ENCODE data around the gene CRY2.
A peak's percentile ranks its signal among the peaks of the same experiment; 100 is the strongest.
"Not testable (repeated sequence)": the region's sequence is repeated elsewhere in the genome, so short reads cannot be mapped to it uniquely, and the experiment has no call there.

CRY2 gene

GRCh38 chr11:45896422-45896984 lies 49.2 kb downstream of the CRY2 start:
- FAIRE-seq (no peak), DNase-seq (ENCODE audit: insufficient read length, low spot score) (peak; percentile 42)

GRCh38 chr11:45897556-45897955 lies 50.3 kb downstream of the CRY2 start:
- FAIRE-seq = no peak
- DNase-seq (ENCODE audit: insufficient read length, low spot score) = no peak

GRCh38 chr11:45899086-45899447 lies 51.8 kb downstream of the CRY2 start:
- DNase-seq (ENCODE audit: insufficient read length, low spot score) (no peak), FAIRE-seq (no peak)

GRCh38 chr11:45899448-45900174 lies 52.3 kb downstream of the CRY2 start:
- peak; percentile 73 for FAIRE-seq
- peak; percentile 93 for DNase-seq (ENCODE audit: insufficient read length, low spot score)

GRCh38 chr11:45900175-45900800 lies 53.0 kb downstream of the CRY2 start:
- DNase-seq (ENCODE audit: insufficient read length, low spot score); FAIRE-seq: not testable (repeated sequence)

GRCh38 chr11:45900916-45901617 lies 53.8 kb downstream of the CRY2 start:
- DNase-seq (ENCODE audit: insufficient read length, low spot score) (no peak), FAIRE-seq (no peak)

GRCh38 chr11:45901626-45902025 lies 54.4 kb downstream of the CRY2 start:
- DNase-seq (ENCODE audit: insufficient read length, low spot score) (no peak), FAIRE-seq (no peak)

GRCh38 chr11:45902452-45903380 lies 55.4 kb downstream of the CRY2 start:
- no peak for FAIRE-seq

GRCh38 chr11:45904309-45904915 lies 57.1 kb downstream of the CRY2 start:
- no peak for FAIRE-seq
- DNase-seq (ENCODE audit: insufficient read length, low spot score) = no peak

More at GRCh38 chr11:45902452-45903380, 55.4 kb downstream of the CRY2 start:
- no peak for DNase-seq (ENCODE audit: insufficient read length, low spot score)

- FAIRE-seq (no peak), DNase-seq (ENCODE audit: insufficient read length, low spot score) (no peak)
These were observed 57.8 kb downstream of the CRY2 start for GRCh38 chr11:45905095-45905494.

- not testable (repeated sequence) for FAIRE-seq; DNase-seq (ENCODE audit: insufficient read length, low spot score)
These were observed 58.3 kb downstream of the CRY2 start for GRCh38 chr11:45905576-45905975.

GRCh38 chr11:45906096-45906682 lies 58.9 kb downstream of the CRY2 start:
- FAIRE-seq = no peak
- no peak for DNase-seq (ENCODE audit: insufficient read length, low spot score)

- FAIRE-seq (no peak), DNase-seq (ENCODE audit: insufficient read length, low spot score) (no peak)
These were observed 59.8 kb downstream of the CRY2 start, which contains the start of gene FREY1 for GRCh38 chr11:45906965-45907611. Gene FREY1 (minus strand): TSS chr11:45907271. CDS start chr11:45907245, 26 bp downstream.

GRCh38 chr11:45907911-45908370 lies 60.7 kb downstream of the CRY2 start:
- no peak for DNase-seq (ENCODE audit: insufficient read length, low spot score)
- no peak for FAIRE-seq

GRCh38 chr11:45909594-45910475 lies 62.6 kb downstream of the CRY2 start:
- DNase-seq (ENCODE audit: insufficient read length, low spot score) (no peak), FAIRE-seq (no peak)

GRCh38 chr11:45910623-45911022 lies 63.3 kb downstream of the CRY2 start:
- DNase-seq (ENCODE audit: insufficient read length, low spot score) = no peak
- no peak for FAIRE-seq

GRCh38 chr11:45913514-45913913 lies 66.2 kb downstream of the CRY2 start:
- FAIRE-seq = no peak

More at GRCh38 chr11:45913514-45913913, 66.2 kb downstream of the CRY2 start:
- no peak for DNase-seq (ENCODE audit: insufficient read length, low spot score)

All from HTR-8/SVneo (cell line).